HUES48 (cell line): ENCODE results near the gene VSIR.

Experiments used
- H3K27ac ChIP-seq: one replicate; pipeline ENCODE4 v1.7.0; 2013; ENCODE audit warnings: low read depth, low read length, inconsistent platforms
- H3K27me3 ChIP-seq: 2 replicates; pipeline ENCODE4 v1.6.1; 2013; ENCODE audit warnings: mild to moderate bottlenecking, low read length; ENCODE audit not compliant: control insufficient read depth, insufficient read depth
- H3K36me3 ChIP-seq: 2 replicates; pipeline ENCODE4 v1.6.1; 2013; ENCODE audit warnings: low read length; ENCODE audit not compliant: control insufficient read depth, insufficient read depth
- H3K4me1 ChIP-seq: 2 replicates; pipeline ENCODE4 v1.6.1; 2013; ENCODE audit warnings: mild to moderate bottlenecking, low read length; ENCODE audit not compliant: control insufficient read depth, insufficient read depth
- H3K4me3 ChIP-seq: 2 replicates; pipeline ENCODE4 v1.5.1; 2013; ENCODE audit warnings: mild to moderate bottlenecking, low read depth, low read length
- H3K9ac ChIP-seq: 2 replicates; pipeline ENCODE4 v1.6.1; 2013; ENCODE audit warnings: mild to moderate bottlenecking, low read depth, low read length, moderate library complexity
- H3K9me3 ChIP-seq: 2 replicates; pipeline ENCODE4 v1.6.1; 2013; ENCODE audit warnings: low read length; ENCODE audit not compliant: control insufficient read depth, insufficient read depth

VSIR gene

GRCh38 chr10:71756311-71757191 is 16.8 kb downstream of the VSIR start:
- Histone ChIP-seq H3K9ac (no peak overlapping the region), H3K27ac (no peak overlapping the region)

GRCh38 chr10:71755179-71755879 is 18.0 kb downstream of the VSIR start:
- H3K4me3 ChIP-seq: no peak overlapping the region
- H3K36me3 ChIP-seq: no peaks in the 10 kb centered on the region
- H3K9me3 ChIP-seq: no peaks in the 10 kb centered on the region
- peaks cover 11% of the 10 kb centered on the region; the same call in 1 of the 2 replicates for H3K4me1 ChIP-seq
- H3K27me3 ChIP-seq: no peaks in the 10 kb centered on the region
- H3K9ac ChIP-seq: no peak overlapping the region
- no peak overlapping the region for H3K27ac ChIP-seq

More at GRCh38 chr10:71756311-71757191, 16.8 kb downstream of the VSIR start:
- Histone ChIP-seq H3K4me1 (peaks cover 11% of the 10 kb centered on the region; the same call in 1 of the 2 replicates), H3K4me3 (no peak overlapping the region), H3K9me3 (no peaks in the 10 kb centered on the region), H3K27me3 (no peaks in the 10 kb centered on the region), H3K36me3 (no peaks in the 10 kb centered on the region)

GRCh38 chr10:71754562-71754961 is 18.8 kb downstream of the VSIR start:
- Histone ChIP-seq H3K9me3 (no peaks in the 10 kb centered on the region), H3K27me3 (no peaks in the 10 kb centered on the region), H3K9ac (no peak overlapping the region), H3K4me3 (no peak overlapping the region), H3K36me3 (no peaks in the 10 kb centered on the region), H3K27ac (no peak overlapping the region), H3K4me1 (peaks cover 11% of the 10 kb centered on the region; the same call in 1 of the 2 replicates)

GRCh38 chr10:71753960-71754505 is 19.3 kb downstream of the VSIR start:
- peaks cover 11% of the 10 kb centered on the region; the same call in 1 of the 2 replicates for H3K4me1 ChIP-seq
- no peak overlapping the region for H3K4me3 ChIP-seq
- no peaks in the 10 kb centered on the region for H3K27me3 ChIP-seq
- H3K27ac ChIP-seq: no peak overlapping the region
- H3K9me3 ChIP-seq: no peaks in the 10 kb centered on the region
- H3K36me3 ChIP-seq: no peaks in the 10 kb centered on the region
- H3K9ac ChIP-seq: no peak overlapping the region

GRCh38 chr10:71753091-71753959 is 20.0 kb downstream of the VSIR start:
- Histone ChIP-seq H3K9ac (no peak overlapping the region), H3K9me3 (no peaks in the 10 kb centered on the region), H3K27me3 (no peaks in the 10 kb centered on the region), H3K27ac (no peak overlapping the region), H3K4me3 (no peak overlapping the region), H3K36me3 (no peaks in the 10 kb centered on the region), H3K4me1 (peaks cover 16% of the 10 kb centered on the region; the same call in 1 of the 2 replicates)

- Histone ChIP-seq H3K9ac (no peak overlapping the region), H3K4me1 (peaks cover 17% of the 10 kb centered on the region; the same call in 1 of the 2 replicates), H3K4me3 (no peak overlapping the region)
Measured at GRCh38 chr10:71752391-71753090, 20.8 kb downstream of the VSIR start.

GRCh38 chr10:71751515-71752224 is 21.6 kb downstream of the VSIR start:
- no peaks in the 10 kb centered on the region for H3K9me3 ChIP-seq
- H3K27me3 ChIP-seq: no peaks in the 10 kb centered on the region
- H3K9ac ChIP-seq: no peak overlapping the region
- no peak overlapping the region for H3K27ac ChIP-seq
- peaks cover 10% of the 10 kb centered on the region; the same call in 1 of the 2 replicates for H3K4me1 ChIP-seq
- no peaks in the 10 kb centered on the region for H3K36me3 ChIP-seq
- no peak overlapping the region for H3K4me3 ChIP-seq

More at GRCh38 chr10:71752391-71753090, 20.8 kb downstream of the VSIR start:
- Histone ChIP-seq H3K27ac (no peak overlapping the region), H3K9me3 (no peaks in the 10 kb centered on the region), H3K27me3 (no peaks in the 10 kb centered on the region), H3K36me3 (no peaks in the 10 kb centered on the region)

- Histone ChIP-seq H3K27me3 (no peaks in the 10 kb centered on the region), H3K4me1 (peaks cover 12% of the 10 kb centered on the region; the same call in 1 of the 2 replicates), H3K36me3 (no peaks in the 10 kb centered on the region), H3K27ac (no peak overlapping the region), H3K4me3 (no peak overlapping the region), H3K9ac (no peak overlapping the region), H3K9me3 (no peaks in the 10 kb centered on the region)
Measured at GRCh38 chr10:71750986-71751385, 22.3 kb downstream of the VSIR start.

GRCh38 chr10:71750124-71750841 is 23.0 kb downstream of the VSIR start:
- Histone ChIP-seq H3K4me1 (peaks cover 12% of the 10 kb centered on the region; the same call in 1 of the 2 replicates), H3K9me3 (no peaks in the 10 kb centered on the region), H3K27me3 (no peaks in the 10 kb centered on the region), H3K4me3 (no peak overlapping the region), H3K36me3 (no peaks in the 10 kb centered on the region), H3K27ac (no peak overlapping the region), H3K9ac (no peak overlapping the region)
